Measurements from ENCODE around the gene FITM1.

- TF ChIP-seq CTCF (IDR thresholded peaks at IDR 0.05) (no peak), POLR2A (IDR thresholded peaks at IDR 0.05) (no peak), POLR2AphosphoS5 (IDR thresholded peaks at IDR 0.05) (no peak), EP300 (IDR thresholded peaks at IDR 0.05) (no peak)
Measured at GRCh38 chr14:24110523-24110922, 19.9 kb upstream of the FITM1 start.
